Loucy (cell line): ENCODE results near the gene SLC7A8.

Source experiments
- H2AFZ ChIP-seq: fragments of 200-600 bp; sonication (generic); 2 replicates; pipeline ENCODE4 v1.6.0; 2016; ENCODE audit warnings: antibody characterized with exemption, mild to moderate bottlenecking, low read length, moderate library complexity
- H3F3A ChIP-seq: fragments of 200-600 bp; 2 replicates; pipeline ENCODE4 v1.6.0; 2016; ENCODE audit warnings: antibody characterized with exemption, low read depth, mild to moderate bottlenecking
- H3K27me3 ChIP-seq: fragments of 200-600 bp; sonication (generic); 2 replicates; pipeline ENCODE4 v1.6.1; 2014; ENCODE audit warnings: low read length, mild to moderate bottlenecking; ENCODE audit not compliant: insufficient read depth, poor library complexity, severe bottlenecking
- H3K36me3 ChIP-seq: fragments of 200-600 bp; sonication (generic); 2 replicates; pipeline ENCODE4 v1.6.1; 2016; ENCODE audit warnings: low read length; ENCODE audit not compliant: insufficient read depth
- H3K4me1 ChIP-seq: fragments of 200-600 bp; sonication (generic); 2 replicates; pipeline ENCODE4 v1.5.1; 2014; ENCODE audit warnings: low read length, mild to moderate bottlenecking; ENCODE audit not compliant: insufficient read depth, poor library complexity, severe bottlenecking
- H3K4me2 ChIP-seq: fragments of 200-600 bp; sonication (generic); 2 replicates; pipeline ENCODE4 v1.6.0; 2014; ENCODE audit warnings: antibody characterized with exemption, low read length, low read depth, mild to moderate bottlenecking; ENCODE audit not compliant: poor library complexity, severe bottlenecking
- H3K4me3 ChIP-seq: fragments of 200-600 bp; sonication (generic); 2 replicates; pipeline ENCODE4 v1.5.1; 2014; ENCODE audit warnings: low read length, mild to moderate bottlenecking, mixed read lengths; ENCODE audit not compliant: poor library complexity, severe bottlenecking
- H3K79me2 ChIP-seq: fragments of 200-600 bp; sonication (generic); 2 replicates; pipeline ENCODE4 v1.6.1; 2014; ENCODE audit warnings: low read length; ENCODE audit not compliant: insufficient read depth
- H3K9ac ChIP-seq: fragments of 200-600 bp; sonication (generic); 2 replicates; pipeline ENCODE4 v1.6.0; 2014; ENCODE audit warnings: mild to moderate bottlenecking, low read depth, low read length, moderate library complexity; ENCODE audit not compliant: poor library complexity, severe bottlenecking
- H3K9me2 ChIP-seq: fragments of 200-600 bp; sonication (generic); replicated peaks from 2 replicates; pipeline ENCODE4 v1.6.1; 2016; ENCODE audit warnings: low read depth, low read length, mixed read lengths
- H3K9me3 ChIP-seq: fragments of 200-600 bp; sonication (generic); 2 replicates; pipeline ENCODE4 v1.6.1; 2014; ENCODE audit warnings: mild to moderate bottlenecking, antibody characterized with exemption, low read length, low read depth; ENCODE audit not compliant: insufficient read depth
- H4K20me1 ChIP-seq: fragments of 200-600 bp; sonication (generic); 2 replicates; pipeline ENCODE4 v1.6.0; 2014; ENCODE audit warnings: antibody characterized with exemption, low read length, mild to moderate bottlenecking; ENCODE audit not compliant: insufficient read depth, poor library complexity, severe bottlenecking
- CTCF ChIP-seq: fragments of 200-600 bp; sonication (generic); conservative IDR thresholded peaks from 2 replicates; pipeline ENCODE4 v1.5.1; 2014; ENCODE audit warnings: mild to moderate bottlenecking, antibody characterized with exemption, low read length
- EZH2phosphoT487 ChIP-seq: fragments of 200-600 bp; IDR thresholded peaks from 2 replicates; pipeline ENCODE4 v1.6.1; 2018; ENCODE audit warnings: antibody characterized with exemption, mild to moderate bottlenecking, moderate library complexity, borderline replicate concordance

SLC7A8 gene

DNA sequence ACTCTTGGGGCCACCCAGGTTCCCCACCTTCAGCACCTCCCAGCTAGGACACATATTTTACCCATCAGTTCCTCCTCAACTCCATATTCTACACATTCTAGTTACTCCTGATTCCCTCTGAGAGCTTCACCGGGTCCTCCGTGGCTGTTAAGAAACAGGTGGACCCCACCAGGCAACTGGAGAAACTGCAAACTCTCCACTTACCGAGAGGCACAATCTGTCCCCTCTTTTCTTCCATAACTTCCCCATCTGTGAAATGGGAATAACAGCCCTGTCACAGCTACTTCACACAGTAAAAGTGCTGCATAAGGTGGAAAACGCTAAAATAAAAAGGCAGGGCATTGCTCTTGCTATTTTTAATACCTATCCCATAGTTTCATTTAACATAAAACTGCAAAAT, 1.5 kb downstream of the SLC7A8 start:
- Histone ChIP-seq H3K27me3 (no peaks in the 10 kb centered on the region), H3K9me2 (no peaks in the 10 kb centered on the region), H3K36me3 (no peaks in the 10 kb centered on the region), H2AFZ (no peak overlapping the region), H3K9me3 (no peaks in the 10 kb centered on the region), H3F3A (no peaks in the 10 kb centered on the region), H3K79me2 (no peaks in the 10 kb centered on the region), H4K20me1 (no peaks in the 10 kb centered on the region), H3K4me2 (no peak overlapping the region), H3K4me3 (no peak overlapping the region), H3K4me1 (peaks cover 7% of the 10 kb centered on the region), H3K9ac (no peak overlapping the region)
- no peak for TF ChIP-seq EZH2phosphoT487

DNA sequence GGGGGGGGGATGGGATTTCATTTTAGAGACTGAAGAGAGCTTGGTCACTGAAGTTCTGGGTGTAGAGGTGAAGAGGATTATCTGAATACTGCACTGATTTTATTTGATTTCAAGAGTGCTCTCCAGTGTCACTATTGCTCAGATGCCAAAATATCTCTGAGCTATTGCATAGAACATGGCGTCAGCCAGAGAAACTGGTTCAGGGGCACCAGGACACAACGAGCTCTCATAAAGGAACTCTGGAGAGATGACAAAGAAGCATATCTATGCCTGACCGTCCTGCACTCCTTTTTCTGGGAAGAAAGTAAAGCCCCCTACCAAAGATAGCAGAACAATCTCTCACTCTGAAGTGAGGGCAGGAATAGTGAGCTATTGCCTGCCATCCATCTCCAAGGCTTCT, 2.0 kb downstream of the SLC7A8 start:
- Histone ChIP-seq H3F3A (no peaks in the 10 kb centered on the region), H3K79me2 (no peaks in the 10 kb centered on the region), H3K4me2 (no peak overlapping the region), H4K20me1 (no peaks in the 10 kb centered on the region), H3K4me3 (no peak overlapping the region), H3K4me1 (peaks cover 10% of the 10 kb centered on the region), H3K9me2 (no peaks in the 10 kb centered on the region), H3K9me3 (no peaks in the 10 kb centered on the region), H3K27me3 (no peaks in the 10 kb centered on the region), H2AFZ (no peak overlapping the region), H3K36me3 (no peaks in the 10 kb centered on the region), H3K9ac (no peak overlapping the region)
- no peak for TF ChIP-seq EZH2phosphoT487

- H3K4me3 ChIP-seq: no peak overlapping the region
- H3K4me1 ChIP-seq: peaks cover 10% of the 10 kb centered on the region
- no peaks in the 10 kb centered on the region for H3F3A ChIP-seq
- no peaks in the 10 kb centered on the region for H3K36me3 ChIP-seq
- no peaks in the 10 kb centered on the region for H3K9me2 ChIP-seq
- no peaks in the 10 kb centered on the region for H3K9me3 ChIP-seq
- no peak overlapping the region for H3K9ac ChIP-seq
- H3K79me2 ChIP-seq: no peaks in the 10 kb centered on the region
- H3K27me3 ChIP-seq: no peaks in the 10 kb centered on the region
- TF ChIP-seq EZH2phosphoT487: no peak
- H4K20me1 ChIP-seq: no peaks in the 10 kb centered on the region
- H2AFZ ChIP-seq: peak overlapping the region; percentile 60
- H3K4me2 ChIP-seq: peak overlapping the region; percentile 7
These were observed 6.3 kb downstream of the SLC7A8 start for GRCh38 chr14:23177181-23177580.

DNA sequence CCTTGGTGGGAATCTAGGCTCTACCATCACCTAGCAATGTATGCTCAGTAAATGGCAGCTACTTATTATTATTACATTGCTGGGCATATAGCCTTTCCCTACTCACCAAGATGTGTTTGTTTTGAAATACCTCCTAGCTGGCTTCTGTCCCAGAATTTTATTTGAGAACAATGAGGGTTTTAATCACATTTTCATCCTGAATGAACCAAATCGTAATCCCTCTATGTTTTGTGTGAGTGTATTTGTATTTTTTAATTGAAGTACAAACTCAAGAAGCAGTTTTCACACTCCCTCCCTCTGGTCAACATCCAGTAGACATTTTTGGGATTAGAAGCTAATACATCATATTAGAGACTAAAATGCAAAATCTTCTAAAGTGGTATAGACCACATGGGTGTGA, 7.6 kb downstream of the SLC7A8 start:
- H3K4me3 ChIP-seq: no peak overlapping the region
- peaks cover 10% of the 10 kb centered on the region for H3K4me1 ChIP-seq
- TF ChIP-seq CTCF (no peak), EZH2phosphoT487 (no peak)
- H3K9ac ChIP-seq: no peak overlapping the region
- H3K9me2 ChIP-seq: no peaks in the 10 kb centered on the region
- 0 out of 2 replicates have a peak overlapping the region, but pooled peaks have one; percentile 27 for H2AFZ ChIP-seq
- H3K27me3 ChIP-seq: no peaks in the 10 kb centered on the region
- H3F3A ChIP-seq: no peaks in the 10 kb centered on the region
- no peak overlapping the region for H3K4me2 ChIP-seq
- H4K20me1 ChIP-seq: no peaks in the 10 kb centered on the region
- H3K36me3 ChIP-seq: no peaks in the 10 kb centered on the region
- H3K79me2 ChIP-seq: no peaks in the 10 kb centered on the region
- H3K9me3 ChIP-seq: no peaks in the 10 kb centered on the region
